ENCODE results near the gene AKT2.

The AKT2 gene

GRCh38 chr19:40252395-40252794 lies 32.8 kb downstream of the AKT2 start:
- no peak for TF ChIP-seq CTCF (IDR thresholded peaks at IDR 0.05; ENCODE audit: insufficient read depth, low read depth, low read length, missing control alignments)
- no peak for DNase-seq (ENCODE audit: low read depth)
- no peak overlapping the region for H3K4me3 ChIP-seq (ENCODE audit: low read length)

- DNase-seq (ENCODE audit: low read depth): no peak
- no peak for TF ChIP-seq CTCF (IDR thresholded peaks at IDR 0.05; ENCODE audit: insufficient read depth, low read depth, low read length, missing control alignments)
- H3K4me3 ChIP-seq (ENCODE audit: low read length): no peak overlapping the region
Observed at GRCh38 chr19:40251991-40252390, 33.2 kb downstream of the AKT2 start.

- no peak for TF ChIP-seq CTCF (IDR thresholded peaks at IDR 0.05; ENCODE audit: insufficient read depth, low read depth, low read length, missing control alignments)
- H3K4me3 ChIP-seq (ENCODE audit: low read length): no peak overlapping the region
- no peak for DNase-seq (ENCODE audit: low read depth)
Observed at GRCh38 chr19:40251244-40251643, 33.9 kb downstream of the AKT2 start.

- no peak for TF ChIP-seq CTCF (IDR thresholded peaks at IDR 0.05; ENCODE audit: insufficient read depth, low read depth, low read length, missing control alignments)
- H3K4me3 ChIP-seq (ENCODE audit: low read length): no peak overlapping the region
Observed at GRCh38 chr19:40249781-40250180, 35.4 kb downstream of the AKT2 start.

DNA sequence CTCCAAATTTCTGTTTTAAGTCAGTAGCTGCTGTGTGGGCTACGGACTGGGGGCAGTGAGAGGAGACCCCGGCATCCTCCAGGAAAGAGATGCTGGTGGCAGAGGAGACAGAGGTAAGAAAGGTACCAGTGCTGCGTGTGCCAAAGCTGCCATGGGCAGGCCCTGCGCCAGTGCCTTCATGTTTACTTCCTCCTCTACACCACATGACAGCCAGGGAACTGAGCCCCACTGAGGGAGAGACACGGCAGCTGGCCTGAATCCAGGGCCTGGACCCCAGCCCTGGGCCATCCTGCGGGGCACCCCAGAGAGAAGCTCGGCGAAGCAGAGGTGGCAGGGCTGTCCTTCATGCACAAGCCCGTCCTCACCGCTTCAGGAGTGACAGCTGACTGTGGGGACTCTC lies 35.9 kb downstream of the AKT2 start:
- no peak for DNase-seq (ENCODE audit: low read depth)
- no peak overlapping the region for H3K4me3 ChIP-seq (ENCODE audit: low read length)
- TF ChIP-seq CTCF (IDR thresholded peaks at IDR 0.05; ENCODE audit: insufficient read depth, low read depth, low read length, missing control alignments): no peak

More at GRCh38 chr19:40249781-40250180, 35.4 kb downstream of the AKT2 start:
- DNase-seq (ENCODE audit: low read depth): no peak

GRCh38 chr19:40247735-40248262 lies 37.3 kb downstream of the AKT2 start:
- TF ChIP-seq CTCF (IDR thresholded peaks at IDR 0.05; ENCODE audit: insufficient read depth, low read depth, low read length, missing control alignments): no peak
- no peak overlapping the region for H3K4me3 ChIP-seq (ENCODE audit: low read length)
- no peak for DNase-seq (ENCODE audit: low read depth)

- no peak for TF ChIP-seq CTCF (IDR thresholded peaks at IDR 0.05; ENCODE audit: insufficient read depth, low read depth, low read length, missing control alignments)
- no peak for DNase-seq (ENCODE audit: low read depth)
Observed at GRCh38 chr19:40247178-40247577, 38.0 kb downstream of the AKT2 start.

More at GRCh38 chr19:40247178-40247577, 38.0 kb downstream of the AKT2 start:
- no peak overlapping the region for H3K4me3 ChIP-seq (ENCODE audit: low read length)
